Ramos (cell line): ENCODE data around the gene HPSE.
"Not testable (repeated sequence)": the region's sequence is repeated elsewhere in the genome, so short reads cannot be mapped to it uniquely, and the experiment has no call there.

Experiments
- in situ Hi-C: fragments of 300-500 bp; cut with MboI; formaldehyde crosslinking; loops from one replicate; pipeline ENCODE4 v1.14.3; 2022; ENCODE audit warnings: low sequenced_read_pairs; ENCODE audit not compliant: unreplicated experiment

The HPSE gene

DNA sequence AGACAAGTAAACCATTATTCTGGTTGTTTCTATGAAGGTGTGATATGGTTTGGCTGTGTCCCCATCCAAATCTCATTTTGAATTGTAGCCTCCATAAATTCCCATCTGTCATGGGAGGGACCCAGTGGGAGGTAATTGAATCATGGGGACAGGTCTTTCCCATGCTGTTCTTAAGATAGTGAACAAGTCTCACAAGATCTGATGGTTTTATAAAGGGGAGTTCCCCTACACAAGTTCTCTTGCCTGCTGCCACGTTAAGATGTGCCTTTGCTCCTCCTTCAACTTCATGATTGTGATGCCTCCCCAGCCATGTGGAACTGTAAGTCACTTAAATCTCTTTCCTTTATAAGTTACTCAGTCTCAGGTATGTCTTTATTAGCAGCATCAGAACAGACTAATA is 46.3 kb downstream of the HPSE start:
- in situ Hi-C loops = loop anchor here (25.0 kb wide), 1 partner anchor 401 kb away; the partner anchor contains the start of gene SEC31A

DNA sequence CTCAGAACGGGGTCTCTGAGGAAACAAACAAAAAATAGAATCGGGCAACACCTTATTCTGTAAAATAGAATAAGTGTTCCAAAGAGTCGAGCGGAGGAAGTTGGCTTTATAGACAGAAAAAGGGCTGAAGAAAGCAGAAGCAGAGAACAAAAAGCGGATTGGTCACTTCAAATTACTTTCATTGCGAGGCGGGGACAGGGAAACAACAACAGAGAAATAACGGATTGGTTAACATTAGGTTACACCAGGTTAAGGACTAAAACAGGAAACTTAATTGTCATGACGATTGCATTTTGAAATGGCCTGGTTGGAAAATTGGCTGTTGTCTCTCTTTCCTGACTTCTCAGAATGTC is 49.6 kb downstream of the HPSE start:
- in situ Hi-C loops = loop anchor here (25.0 kb wide), 1 partner anchor 398 kb away; the partner anchor contains the start of gene SEC31A

DNA sequence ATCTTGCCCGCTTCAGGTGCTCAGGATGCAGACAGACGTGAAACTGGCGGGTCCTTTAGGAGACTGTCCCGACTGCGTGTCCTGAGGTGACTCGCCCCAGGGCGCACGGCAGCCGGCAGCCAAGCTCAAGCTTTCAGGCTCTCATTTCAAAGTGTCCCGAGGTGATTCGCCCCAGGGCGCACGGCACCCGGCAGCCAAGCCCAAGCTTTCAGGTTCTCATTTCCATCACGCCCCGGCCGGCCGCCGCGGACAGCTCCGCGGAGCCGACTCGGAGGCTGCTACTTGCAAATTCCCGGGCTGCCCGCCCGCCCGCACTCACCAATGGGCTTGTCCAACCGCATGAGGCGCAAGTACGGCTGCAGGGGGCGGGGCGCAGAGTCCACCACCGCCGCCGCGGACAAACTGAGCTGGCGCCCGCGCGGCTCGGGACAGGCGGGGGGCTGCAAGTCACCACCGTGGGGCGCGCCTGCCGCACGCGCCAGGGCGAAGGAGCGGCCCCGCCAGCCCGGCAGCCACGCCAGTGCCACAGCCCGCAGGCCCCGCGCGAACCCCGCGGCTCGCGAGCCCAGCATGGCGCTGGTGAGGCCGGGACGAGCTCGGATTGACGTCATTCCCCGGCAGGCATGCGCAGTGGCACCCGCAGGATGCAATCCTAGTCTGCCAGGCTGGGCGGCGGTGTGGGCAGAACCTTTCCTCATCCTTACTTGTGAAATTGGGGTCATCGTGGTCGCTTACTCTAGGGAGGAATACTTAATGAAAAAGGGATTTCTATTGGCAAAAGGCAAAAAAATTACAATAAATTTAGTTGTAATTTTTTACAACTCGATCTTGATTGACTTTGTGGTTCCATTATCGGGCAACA is 50.2 kb downstream of the HPSE start, which contains the start of gene COQ2:
TSS of gene COQ2 (minus strand) at position 606 of the 862 bp plus-strand sequence. CDS start at position 572, 34 bp downstream.
- in situ Hi-C loops = loop anchor here (25.0 kb wide), 1 partner anchor 397 kb away; the partner anchor contains the start of gene SEC31A

DNA sequence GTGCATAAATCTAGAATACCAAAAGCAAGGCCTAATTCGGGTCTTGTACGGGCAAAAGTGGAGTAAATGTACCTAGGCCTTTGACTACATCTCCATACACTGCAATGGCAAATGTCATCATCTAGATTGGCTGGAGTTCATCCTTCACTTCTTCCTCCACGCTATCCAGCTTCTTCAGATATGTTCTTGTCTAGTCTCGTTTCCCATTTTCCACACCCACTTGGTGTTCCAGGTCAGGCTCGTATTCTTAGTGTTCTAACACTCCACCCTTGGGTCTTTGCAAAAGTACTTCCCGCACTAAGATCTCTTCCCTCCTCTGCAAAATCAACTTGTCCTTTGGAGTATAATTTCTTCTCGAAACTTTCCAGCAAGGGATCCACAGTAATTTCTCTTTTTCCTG is 51.5 kb downstream of the HPSE start:
- in situ Hi-C loops = loop anchor here (25.0 kb wide), 1 partner anchor 396 kb away; the partner anchor contains the start of gene SEC31A

DNA sequence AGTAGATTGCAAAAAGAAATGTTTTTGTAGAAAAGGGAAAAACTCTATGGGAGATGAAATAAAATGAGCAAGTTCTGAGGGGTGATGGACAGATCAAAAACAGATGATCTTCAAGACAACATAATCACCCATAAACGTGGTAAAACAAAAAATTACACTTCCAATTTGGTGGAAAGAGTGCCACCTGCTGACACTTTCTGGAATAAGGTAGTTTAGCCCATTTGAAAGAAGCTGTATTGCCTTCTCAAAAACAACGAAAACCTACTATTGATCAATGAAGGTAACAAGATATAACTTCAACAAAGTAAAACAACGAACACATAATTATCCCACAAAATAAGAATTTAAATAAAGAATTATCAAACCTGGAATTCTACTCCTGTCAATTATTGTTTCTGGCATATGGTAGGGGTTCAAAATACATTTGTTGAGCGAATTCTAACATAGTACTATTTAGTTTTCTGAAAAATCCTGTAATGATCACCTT is 52.6 kb downstream of the HPSE start:
- in situ Hi-C loops = loop anchor here (25.0 kb wide), 1 partner anchor 395 kb away; the partner anchor contains the start of gene SEC31A

DNA sequence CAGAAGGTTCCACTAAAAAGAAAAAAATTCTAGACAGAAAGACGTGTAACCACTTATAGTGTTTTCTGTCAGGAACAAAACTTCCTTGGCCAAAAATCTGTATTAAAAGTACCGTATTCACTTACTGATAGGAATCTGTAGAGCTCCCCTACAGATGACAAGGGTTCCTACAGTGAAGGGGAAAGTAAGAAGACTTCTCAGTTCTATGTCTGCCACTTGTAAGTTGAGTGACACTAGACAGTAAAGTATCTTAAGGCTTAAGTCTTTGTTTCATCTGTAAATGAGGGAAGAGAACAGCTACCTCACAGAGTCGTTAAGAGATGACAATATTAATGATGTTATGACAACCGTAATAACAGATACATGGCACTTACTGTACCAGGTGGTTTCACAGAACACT is 53.3 kb downstream of the HPSE start:
- in situ Hi-C loops = loop anchor here (25.0 kb wide), 1 partner anchor 394 kb away; the partner anchor contains the start of gene SEC31A

DNA sequence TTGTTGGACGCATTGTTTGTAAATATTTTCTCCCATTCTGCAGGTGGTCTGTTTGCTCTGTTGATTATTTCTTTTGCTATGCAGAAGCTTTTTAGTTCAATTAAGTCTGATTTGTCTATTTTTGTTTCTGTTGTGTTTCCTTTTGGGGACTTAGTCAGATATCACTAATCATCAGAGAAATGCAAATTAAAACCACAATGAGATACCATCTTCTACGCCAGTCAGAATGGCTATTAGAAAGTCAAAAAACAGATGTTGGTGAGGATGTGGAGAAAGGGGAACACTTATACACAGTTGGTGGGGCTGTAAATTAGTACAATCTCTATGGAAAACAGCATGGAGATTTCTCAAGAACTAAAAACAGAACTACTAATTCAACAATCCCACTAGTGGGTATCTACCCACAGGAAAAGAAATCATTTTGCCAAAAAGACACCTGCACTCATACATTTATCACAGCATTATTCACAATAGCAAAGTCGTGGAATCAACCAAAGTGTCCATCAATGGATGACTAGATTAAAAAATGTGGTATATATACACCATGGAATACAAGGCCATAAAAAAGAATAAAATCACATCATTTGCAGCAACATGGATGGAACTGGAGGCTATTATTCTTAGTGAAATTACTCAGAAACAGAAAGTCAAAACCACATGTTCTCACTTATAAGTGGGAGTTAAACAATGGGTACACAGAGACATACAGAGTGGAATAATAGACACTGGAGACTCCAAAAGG is 58.2 kb downstream of the HPSE start:
- in situ Hi-C loops = loop anchor here (25.0 kb wide), 1 partner anchor 389 kb away; the partner anchor contains the start of gene SEC31A

DNA sequence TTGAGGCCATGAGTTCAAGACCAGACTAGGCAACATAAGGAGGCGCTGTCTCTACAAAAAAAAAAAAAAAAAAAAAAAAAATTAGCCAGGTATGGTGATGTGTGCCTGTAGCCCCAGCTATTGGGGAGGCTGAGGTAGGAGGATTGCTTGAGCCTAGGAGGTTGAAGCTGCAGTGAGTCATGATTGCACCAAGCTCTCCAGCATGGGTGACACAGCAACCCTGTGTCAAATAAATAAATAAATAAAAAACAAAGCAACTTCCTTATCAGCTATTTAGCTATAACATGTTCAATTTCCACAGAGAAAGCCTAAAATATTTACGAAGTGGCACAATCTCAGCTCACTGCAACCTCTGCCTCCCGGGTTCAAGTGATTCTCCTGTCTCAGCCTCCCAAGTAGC is 60.7 kb downstream of the HPSE start:
- in situ Hi-C loops = not testable (repeated sequence)

DNA sequence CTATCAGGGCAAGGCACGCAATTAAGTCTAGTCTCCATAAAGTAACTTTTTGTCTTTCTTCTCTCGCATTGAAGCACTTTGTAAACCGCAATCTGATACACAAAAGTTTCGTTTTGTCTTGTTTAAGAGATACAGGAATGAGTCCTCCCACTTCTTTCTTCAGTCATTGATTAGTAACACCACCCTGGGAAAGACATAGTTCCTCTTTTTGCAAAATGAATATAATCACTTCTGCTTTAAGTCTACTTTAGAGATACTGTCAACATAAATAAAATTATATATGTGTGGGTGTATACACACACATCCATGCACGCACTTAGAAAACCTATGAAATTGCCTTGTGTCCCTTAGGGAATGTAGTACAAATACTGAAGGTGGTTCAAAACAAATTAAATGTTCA is 61.7 kb downstream of the HPSE start:
- in situ Hi-C loops = no loop called here

DNA sequence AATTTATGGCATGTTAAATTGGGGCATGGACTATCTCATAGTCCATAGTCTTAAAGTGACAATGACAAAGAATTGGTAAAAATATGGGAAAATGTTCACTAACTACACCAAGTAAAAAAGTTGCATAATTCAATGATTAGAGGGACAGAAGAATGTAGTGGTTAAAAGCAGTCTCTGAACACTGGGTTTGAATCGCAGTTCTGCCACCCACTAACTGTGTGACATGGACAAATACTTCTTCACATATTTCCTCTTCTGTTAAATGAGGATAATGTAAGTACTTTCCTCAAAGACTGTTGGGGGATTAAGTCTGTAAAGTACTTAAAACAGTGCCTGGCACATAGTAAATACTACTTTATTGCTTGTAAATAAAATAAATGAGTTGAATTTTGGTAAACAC is 65.4 kb downstream of the HPSE start:
- in situ Hi-C loops = no loop called here

DNA sequence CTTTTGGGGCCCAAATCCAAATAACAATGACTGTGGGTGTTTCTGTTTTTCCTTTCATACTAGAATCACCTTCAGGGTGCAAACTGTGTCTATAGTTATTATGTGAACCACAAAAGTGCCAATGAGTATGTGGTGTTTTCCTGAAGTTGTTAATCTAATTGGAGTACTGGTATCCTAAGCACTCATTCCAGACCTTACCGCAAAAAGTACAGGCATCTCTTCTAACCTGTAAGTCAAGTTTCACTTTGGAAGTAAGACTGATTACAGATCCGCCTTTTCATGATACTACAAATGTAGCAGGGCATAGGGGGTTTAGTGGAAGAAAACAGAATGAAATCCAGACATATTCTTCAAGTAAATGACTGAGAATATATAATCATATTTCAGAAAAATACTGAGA is 66.2 kb downstream of the HPSE start:
- in situ Hi-C loops = no loop called here

DNA sequence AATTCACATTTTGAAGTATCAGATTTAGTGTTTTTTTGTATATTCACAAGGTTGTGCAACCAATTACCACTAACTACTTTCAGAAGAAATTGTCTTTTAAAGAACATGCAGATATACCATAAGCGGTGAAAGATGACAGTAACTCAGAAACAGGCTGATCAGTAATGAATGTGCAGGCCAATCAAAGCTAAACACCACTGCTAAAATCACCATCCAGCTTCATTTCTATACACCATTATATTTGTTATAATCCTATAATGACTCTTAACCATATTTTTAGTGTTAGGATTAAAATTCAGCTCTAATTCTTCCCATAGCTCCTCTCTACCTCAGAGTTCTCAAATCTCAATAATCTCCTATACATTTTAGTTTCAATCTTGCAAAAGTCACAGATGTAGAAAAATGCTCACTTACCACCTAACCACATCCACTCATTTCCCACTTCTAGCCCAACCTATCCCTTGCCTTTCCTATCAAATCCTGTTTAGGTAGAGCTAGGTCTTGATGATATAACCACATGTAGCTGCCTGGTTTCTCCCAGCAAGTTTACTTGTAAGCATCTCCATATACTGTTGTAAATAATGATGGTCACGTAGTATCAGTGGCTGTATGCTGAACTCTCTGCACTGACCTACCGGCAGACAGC is 66.7 kb downstream of the HPSE start:
- in situ Hi-C loops = no loop called here

DNA sequence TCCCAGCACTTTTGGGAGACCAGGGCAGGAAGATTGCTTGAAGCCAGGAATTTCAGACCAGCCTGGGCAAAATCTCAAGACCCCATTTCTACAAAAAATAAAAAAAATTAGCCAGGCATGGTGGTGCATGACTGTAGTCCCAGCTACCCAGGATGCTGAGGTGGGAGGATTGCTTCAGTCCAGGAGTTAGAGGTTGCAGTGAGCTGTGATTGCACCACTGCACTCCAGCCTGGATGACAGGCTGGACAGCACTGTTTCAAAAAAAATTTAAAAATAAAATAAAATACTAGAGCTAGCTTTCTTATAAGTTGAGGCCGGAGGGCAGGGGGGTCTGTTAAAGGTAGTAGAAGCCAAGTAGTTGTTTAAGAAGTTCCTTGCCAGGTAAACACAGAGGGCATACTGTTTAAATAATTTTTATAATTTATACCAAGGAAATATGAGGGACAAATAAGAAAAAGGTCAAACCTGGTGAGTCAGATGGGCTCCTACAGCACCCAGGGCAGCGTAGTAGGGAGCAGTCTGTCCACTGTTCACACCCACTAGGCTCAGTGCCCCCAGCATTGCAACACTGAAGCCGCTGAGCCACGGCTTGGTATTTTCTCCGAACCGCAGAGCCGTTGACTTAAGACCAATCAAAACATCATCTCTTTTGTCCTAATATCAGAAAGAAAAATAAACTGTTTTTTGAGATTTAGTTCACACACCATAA is 67.4 kb downstream of the HPSE start:
- in situ Hi-C loops = no loop called here

DNA sequence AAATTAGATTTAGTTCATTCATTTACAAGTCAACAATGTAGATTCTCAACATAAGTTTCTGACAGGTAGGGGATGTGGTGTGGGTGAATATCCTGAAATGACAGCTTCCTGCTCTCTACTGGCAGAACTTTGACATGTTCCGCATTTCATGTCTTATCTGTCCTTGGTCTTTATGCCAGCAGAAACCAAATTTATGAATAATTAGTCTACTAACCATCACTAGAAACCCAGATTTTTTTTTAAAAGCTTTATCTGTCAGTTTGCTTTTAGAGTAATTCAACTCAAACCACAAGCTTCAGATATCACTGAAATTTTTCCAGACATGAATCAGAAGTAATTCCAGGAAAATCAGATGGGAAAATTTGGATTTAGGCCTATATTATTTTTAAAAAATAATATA is 68.0 kb downstream of the HPSE start:
- in situ Hi-C loops = no loop called here

DNA sequence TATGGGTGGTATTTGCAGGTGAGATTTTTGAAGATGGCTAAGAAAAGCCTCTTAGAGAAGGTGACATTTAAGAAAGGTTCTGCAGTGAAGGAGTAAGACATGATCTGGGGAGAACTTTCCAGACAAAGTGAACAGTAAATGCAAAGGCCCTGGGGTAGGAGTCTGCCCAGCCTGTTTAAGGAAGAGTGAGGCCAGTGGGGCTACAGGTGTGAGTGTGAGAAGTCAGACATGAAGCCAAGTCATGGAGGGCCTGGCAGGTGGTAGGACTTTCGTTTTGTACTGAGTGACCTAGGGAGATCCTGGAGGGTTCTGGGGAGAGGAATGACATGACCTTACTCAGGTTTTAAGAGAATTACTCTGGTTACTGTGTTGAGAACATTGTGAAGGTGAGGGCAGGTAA is 71.5 kb downstream of the HPSE start:
- in situ Hi-C loops = no loop called here

DNA sequence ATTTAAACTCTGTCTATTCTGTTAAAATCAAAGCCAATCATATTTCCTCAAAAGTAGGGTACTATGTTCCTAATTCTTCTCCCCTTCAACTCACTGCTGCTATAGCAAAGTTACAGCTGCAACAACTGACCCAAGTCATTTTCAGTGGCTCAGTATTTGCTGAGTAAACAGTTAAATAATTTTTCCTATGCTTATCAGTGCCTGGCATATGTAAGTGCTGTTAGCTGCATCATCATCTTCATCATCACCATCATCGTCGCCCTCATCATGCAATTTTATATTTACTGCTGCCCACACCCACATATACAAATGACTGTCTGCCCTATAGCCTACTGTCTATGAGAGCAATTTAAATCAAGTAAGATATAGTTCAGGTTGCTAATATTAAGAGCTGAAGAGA is 72.0 kb downstream of the HPSE start:
- in situ Hi-C loops = no loop called here

DNA sequence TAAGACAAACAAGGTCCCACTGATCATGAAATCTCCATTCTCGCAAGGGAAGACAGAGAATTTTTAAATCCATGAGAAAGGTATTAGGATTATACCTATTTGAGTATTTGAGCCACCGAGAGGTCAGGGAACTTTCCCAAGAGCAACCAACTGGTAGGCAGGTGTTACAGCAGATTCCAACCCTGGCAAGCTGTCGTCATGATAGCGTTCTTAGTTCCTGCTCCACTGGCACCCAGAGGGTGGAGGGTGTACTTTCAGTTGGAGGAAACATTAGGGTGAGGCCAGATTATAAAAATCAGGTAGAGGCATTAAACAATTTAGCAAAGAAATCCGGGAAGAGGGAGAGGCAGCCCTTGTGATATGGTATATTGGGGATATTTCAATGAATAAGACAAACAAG is 73.3 kb downstream of the HPSE start:
- in situ Hi-C loops = no loop called here

DNA sequence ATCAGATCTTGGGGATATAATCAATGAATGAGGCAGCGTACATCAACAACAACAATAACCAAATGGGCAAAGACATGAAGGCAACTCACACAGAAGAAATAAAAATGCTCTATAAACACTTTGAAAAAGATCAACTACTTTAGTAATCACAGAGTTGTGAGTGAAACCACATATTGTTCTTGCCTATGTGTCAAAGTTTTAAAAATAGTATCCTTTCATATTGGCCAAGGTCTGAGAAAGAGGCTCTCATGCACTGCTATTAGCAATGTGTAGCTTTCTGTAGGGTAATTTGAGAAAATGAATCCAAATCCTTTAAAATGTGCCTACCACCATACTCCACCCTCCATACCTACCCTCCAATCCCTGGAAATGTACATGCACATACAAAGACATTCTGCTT is 75.1 kb downstream of the HPSE start:
- in situ Hi-C loops = loop anchor here (5.0 kb wide), 1 partner anchor 192 kb away; no protein-coding TSS in a partner anchor

DNA sequence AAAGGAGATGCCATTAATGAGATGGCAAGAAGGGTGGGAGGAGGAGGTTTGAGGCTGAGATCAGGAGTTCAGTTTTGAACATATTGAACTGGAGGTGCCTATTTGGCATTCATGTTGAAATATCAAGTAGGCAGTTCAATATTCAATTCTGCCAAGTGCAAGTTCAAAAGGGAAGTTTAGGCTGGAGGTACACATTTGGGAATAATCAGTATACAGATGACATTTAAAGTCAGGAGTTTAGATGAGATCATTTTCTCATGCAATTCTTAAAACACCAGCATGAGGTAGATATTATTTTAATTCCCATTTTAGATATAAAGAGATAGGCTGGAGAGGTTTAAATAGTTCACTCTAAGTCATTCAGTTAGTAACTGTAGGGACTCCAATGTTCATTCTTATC is 76.2 kb downstream of the HPSE start:
- in situ Hi-C loops = loop anchor here (5.0 kb wide), 1 partner anchor 191 kb away; no protein-coding TSS in a partner anchor

DNA sequence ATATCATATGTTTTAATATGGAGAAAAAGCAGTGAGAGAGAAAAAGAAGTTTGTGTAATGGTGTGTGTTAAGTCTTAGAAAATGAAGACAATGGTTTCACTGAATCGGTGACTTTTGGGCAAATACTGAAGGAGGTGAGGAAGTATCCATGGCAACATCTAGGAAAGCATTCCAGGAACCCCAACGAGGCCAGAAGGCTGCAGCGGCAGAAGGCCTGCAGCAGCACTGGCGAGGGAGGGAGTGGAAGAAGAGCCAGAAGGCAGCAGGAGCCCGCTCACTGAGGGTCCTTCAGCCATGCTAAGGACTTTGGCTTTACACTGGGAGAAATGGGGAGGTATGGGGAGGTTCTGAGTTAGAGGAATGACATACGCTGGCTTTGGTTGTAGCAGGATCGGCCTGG is 76.8 kb downstream of the HPSE start:
- in situ Hi-C loops = loop anchor here (5.0 kb wide), 1 partner anchor 191 kb away; no protein-coding TSS in a partner anchor
